B cell (primary cell): ENCODE data around the gene GID4. TPM values are rescaled to one million over a fixed set of nuclear protein-coding genes. Genes with fewer than 3 reads are reported as not detected.
A peak's percentile ranks its signal among the peaks of the same experiment; 100 is the strongest.

Experiments used
- ATAC-seq: fragments of 200-7000 bp; cut with Tn5 transposase; one replicate; pipeline ENCODE4 v1.10.0; 2021; ENCODE audit warnings: low read depth, mild to moderate bottlenecking, moderate number of reproducible peaks, moderate library complexity
- CTCF ChIA-PET: fragments of 350-600 bp; sonication (Branson Sonifier 250); formaldehyde crosslinking; loops from one replicate; lab custom pipeline; 2021; ENCODE audit warnings: antibody characterized with exemption, inconsistent platforms; lab: Charles Lee
- POLR2A ChIA-PET: fragments of 350-600 bp; sonication (Branson Sonifier 250); formaldehyde crosslinking; loops from one replicate; lab custom pipeline; 2021; ENCODE audit warnings: antibody characterized with exemption; lab: Charles Lee
- DNase-seq: peaks from one replicate; pipeline ENCODE4 v3.0.0; 2013
- H2AFZ ChIP-seq: 2 replicates; pipeline ENCODE4 v1.6.1; 2012; ENCODE audit warnings: mild to moderate bottlenecking, low read depth, low read length; ENCODE audit not compliant: insufficient read depth, poor library complexity, severe bottlenecking
- H3K27ac ChIP-seq, 2 donors: 1 replicate in 1 of 2; 2 replicates in 1 of 2; pipeline ENCODE4 v1.5.1; 2012 to 2013; ENCODE audit warnings: low read length in 2 of 2, mild to moderate bottlenecking in 2 of 2, moderate library complexity in 1 of 2
- H3K27me3 ChIP-seq, 4 experiments: fragments of 200-600 bp in 1 of 4; sonication (generic) in 1 of 4; replicated peaks in 1 of 4; 1 replicate in 2 of 4; 2 replicates in 2 of 4; pipeline versions ENCODE4 v1.6.1 to v1.7.0; 2013 to 2016; ENCODE audit warnings: low read length in 3 of 4, mild to moderate bottlenecking in 2 of 4, mixed read lengths in 1 of 4, moderate library complexity in 1 of 4; ENCODE audit not compliant: insufficient read depth in 4 of 4, control insufficient read depth in 3 of 4; ENCODE audit errors: control extremely low read depth in 1 of 4
- H3K36me3 ChIP-seq, 2 experiments: replicated peaks in 1 of 2; 1 replicate in 1 of 2; 2 replicates in 1 of 2; pipeline versions ENCODE4 v1.6.1 to v1.7.1; 2013; ENCODE audit warnings: low read length in 1 of 2; ENCODE audit not compliant: insufficient read depth in 2 of 2, control insufficient read depth in 1 of 2; ENCODE audit errors: control extremely low read depth in 1 of 2, extremely low read depth in 1 of 2
- H3K4me1 ChIP-seq, 2 donors: fragments of 200-600 bp in 1 of 2; sonication (generic) in 1 of 2; 1 replicate in 1 of 2; 2 replicates in 1 of 2; pipeline versions ENCODE4 v1.5.1 to v1.6.1; 2013 to 2017; ENCODE audit warnings: low read length in 2 of 2; ENCODE audit not compliant: control insufficient read depth in 2 of 2, insufficient read depth in 2 of 2
- H3K4me2 ChIP-seq: replicated peaks from 2 replicates; pipeline ENCODE3; 2012; ENCODE audit warnings: mild to moderate bottlenecking, low read depth, low read length; ENCODE audit not compliant: poor library complexity, severe bottlenecking
- H3K4me3 ChIP-seq, 5 experiments: fragments of 200-600 bp in 1 of 5; sonication (generic) in 1 of 5; 1 replicate in 3 of 5; 2 replicates in 2 of 5; pipeline versions ENCODE4 v1.5.1 to v1.7.0; 2011 to 2016; ENCODE audit warnings: low read length in 4 of 5, mild to moderate bottlenecking in 4 of 5, low read depth in 2 of 5, control low read depth in 1 of 5, moderate library complexity in 1 of 5; ENCODE audit not compliant: insufficient read depth in 1 of 5; ENCODE audit errors: control extremely low read depth in 1 of 5, extremely low read depth in 1 of 5
- H3K79me2 ChIP-seq: fragments of 200-600 bp; sonication (generic); one replicate; pipeline ENCODE4 v1.6.0; 2016; ENCODE audit warnings: low read length; ENCODE audit not compliant: control insufficient read depth, insufficient read depth
- H3K9ac ChIP-seq: fragments of 200-600 bp; sonication (generic); 2 replicates; pipeline ENCODE4 v1.6.1; 2017; ENCODE audit warnings: mild to moderate bottlenecking, low read length, moderate library complexity
- H3K9me3 ChIP-seq, 3 donors: one replicate each; pipeline versions ENCODE4 v1.6.1 to v1.7.1; 2013; ENCODE audit warnings: low read length in 2 of 3; ENCODE audit not compliant: control insufficient read depth in 2 of 3, insufficient read depth in 1 of 3; ENCODE audit errors: control extremely low read depth in 1 of 3
- H4K20me1 ChIP-seq: 2 replicates; pipeline ENCODE4 v1.6.0; 2012; ENCODE audit warnings: mild to moderate bottlenecking, low read length; ENCODE audit not compliant: insufficient read depth, control insufficient read depth, poor library complexity, severe bottlenecking
- H3K27ac Mint-ChIP-seq: one replicate; pipeline ENCODE4 v1.8.0; 2021; ENCODE audit warnings: mixed read lengths
- H3K27me3 Mint-ChIP-seq: one replicate; pipeline ENCODE4 v1.8.0; 2021; ENCODE audit warnings: mixed read lengths
- H3K4me1 Mint-ChIP-seq: one replicate; pipeline ENCODE4 v1.8.0; 2021; ENCODE audit warnings: mixed read lengths
- H3K4me3 Mint-ChIP-seq: one replicate; pipeline ENCODE4 v1.8.0; 2021; ENCODE audit warnings: mixed read lengths
- H3K9me3 Mint-ChIP-seq: one replicate; pipeline ENCODE4 v1.8.0; 2022; ENCODE audit warnings: mixed read lengths; ENCODE audit not compliant: insufficient read depth
- EZH2 ChIP-seq: IDR thresholded peaks from 2 replicates; pipeline ENCODE4 v1.6.1; 2012; ENCODE audit warnings: borderline replicate concordance, low read depth, mild to moderate bottlenecking, moderate library complexity, low read length; ENCODE audit not compliant: insufficient read depth, poor library complexity, severe bottlenecking
- WGBS: methylation state at CpG from one replicate; pipeline ENCODE4 v1.1.5; 2013; ENCODE audit warnings: missing lambda C conversion rate; ENCODE audit not compliant: insufficient coverage; 5-methylcytosine and 5-hydroxymethylcytosine counted together
- intact Hi-C: fragments of 100-400 bp; cut with micrococcal nuclease; formaldehyde crosslinking; loops from one replicate; pipeline ENCODE4 v1.10.0; 2022
- polyA plus RNA-seq: library from polyadenylated mRNA; depleted of rRNA; stranded (reverse); fragments of >200 nt; gene quantifications from 2 replicates; pipeline ENCODE4 v1.2.3, GENCODE V29; 2012
- total RNA-seq, 2 donors: library from RNA; stranded (reverse); fragments of 120-200 nt in 1 of 2; gene quantifications; 1 replicate in 1 of 2; 2 replicates in 1 of 2; pipeline versions ENCODE4 v1.2.3 to v1.2.4, GENCODE V29; 2013 to 2022
- TF ChIP-seq, protein P1 (sequence below): fragments of 200-600 bp; IDR thresholded peaks from one replicate; pipeline ENCODE4 v1.8.0; 2022; ENCODE audit warnings: antibody characterized with exemption, mild to moderate bottlenecking

The GID4 gene
- total and polyA plus RNA-seq, 2 donors (not counting 1 experiment from before 2014, with no cell fraction given), result 5.6 to 11.8 TPM

- Histone ChIP-seq H3K4me3 (peak overlapping the region in 4 of 5 experiments; percentile 89 to 100 (median 97)), H3K4me2 (peak overlapping the region; percentile 91), H3K4me1 (peaks cover 24 to 32% of the 10 kb centered on the region in 2 donors), H4K20me1 (peaks cover 34% of the 10 kb centered on the region), H3K79me2 (peaks cover 84% of the 10 kb centered on the region), H3K9ac (peak overlapping the region; percentile 91), H3K36me3 (no peaks in the 10 kb centered on the region), H3K27ac (peak overlapping the region; percentile 35 to 90), H2AFZ (peak overlapping the region; percentile 83), H3K27me3 (no peaks in the 10 kb centered on the region), H3K9me3 (no peaks in the 10 kb centered on the region)
- H3K27ac Mint-ChIP-seq, result peak overlapping the region; percentile 92
- WGBS, result under 1% methylated on average over 67 of the region's 81 CpGs
- CTCF ChIA-PET, result no interaction called here
- intact Hi-C loops, result loop anchor here (1.0 to 10.0 kb wide), 10 partner anchors 48 to 1935 kb away; partner anchors contain the start of genes AKAP10, COPS3, DRC3 and DRG2
- peaks cover 57% of the 10 kb centered on the region for H3K4me1 Mint-ChIP-seq
- no peaks in the 10 kb centered on the region for H3K27me3 Mint-ChIP-seq
- H3K4me3 Mint-ChIP-seq, result peak overlapping the region; percentile 93
- ATAC-seq (peak; percentile 51), DNase-seq (no peak)
- POLR2A ChIA-PET, result interaction anchor here (0.9 kb wide), 1 partner anchor 289 kb away, joined by 3 read pairs; no protein-coding TSS in a partner anchor
- TF ChIP-seq EZH2, result no peak
- TF ChIP-seq, protein P1, sequence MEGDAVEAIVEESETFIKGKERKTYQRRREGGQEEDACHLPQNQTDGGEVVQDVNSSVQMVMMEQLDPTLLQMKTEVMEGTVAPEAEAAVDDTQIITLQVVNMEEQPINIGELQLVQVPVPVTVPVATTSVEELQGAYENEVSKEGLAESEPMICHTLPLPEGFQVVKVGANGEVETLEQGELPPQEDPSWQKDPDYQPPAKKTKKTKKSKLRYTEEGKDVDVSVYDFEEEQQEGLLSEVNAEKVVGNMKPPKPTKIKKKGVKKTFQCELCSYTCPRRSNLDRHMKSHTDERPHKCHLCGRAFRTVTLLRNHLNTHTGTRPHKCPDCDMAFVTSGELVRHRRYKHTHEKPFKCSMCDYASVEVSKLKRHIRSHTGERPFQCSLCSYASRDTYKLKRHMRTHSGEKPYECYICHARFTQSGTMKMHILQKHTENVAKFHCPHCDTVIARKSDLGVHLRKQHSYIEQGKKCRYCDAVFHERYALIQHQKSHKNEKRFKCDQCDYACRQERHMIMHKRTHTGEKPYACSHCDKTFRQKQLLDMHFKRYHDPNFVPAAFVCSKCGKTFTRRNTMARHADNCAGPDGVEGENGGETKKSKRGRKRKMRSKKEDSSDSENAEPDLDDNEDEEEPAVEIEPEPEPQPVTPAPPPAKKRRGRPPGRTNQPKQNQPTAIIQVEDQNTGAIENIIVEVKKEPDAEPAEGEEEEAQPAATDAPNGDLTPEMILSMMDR, result no peak
- H3K9me3 Mint-ChIP-seq, result no peaks in the 10 kb centered on the region
Observed at GRCh38 chr17:18039535-18040260, 490 bp downstream of the GID4 start.

GRCh38 chr17:18040261-18040858 lies 1.2 kb downstream of the GID4 start:
- H2AFZ ChIP-seq, result peak overlapping the region; percentile 83
- ATAC-seq, result no peak
- DNase-seq, result no peak
- H3K4me2 ChIP-seq, result peak overlapping the region; percentile 91
- intact Hi-C loops, result no loop called here
- H3K4me1 ChIP-seq, result peaks cover 24 to 32% of the 10 kb centered on the region in 2 donors
- peak overlapping the region in 4 of 5 experiments; percentile 89 to 100 (median 97) for H3K4me3 ChIP-seq
- Mint-ChIP-seq H3K9me3 (no peaks in the 10 kb centered on the region), H3K4me1 (peaks cover 55% of the 10 kb centered on the region), H3K27ac (peak overlapping the region; percentile 88), H3K27me3 (no peaks in the 10 kb centered on the region), H3K4me3 (peak overlapping the region; percentile 89)
- POLR2A ChIA-PET, result no interaction called here
- CTCF ChIA-PET, result no interaction called here
- H3K9me3 ChIP-seq, result no peaks in the 10 kb centered on the region
- 50% methylated on average over 6 of the region's 6 CpGs for WGBS
- TF ChIP-seq, protein P1, result no peak
- TF ChIP-seq EZH2, result no peak
- peak overlapping the region in 1 of 2 donors; percentile 90 for H3K27ac ChIP-seq
- H4K20me1 ChIP-seq, result peaks cover 36% of the 10 kb centered on the region
- H3K79me2 ChIP-seq, result peaks cover 78% of the 10 kb centered on the region
- no peaks in the 10 kb centered on the region for H3K36me3 ChIP-seq
- H3K9ac ChIP-seq, result peak overlapping the region; percentile 91
- H3K27me3 ChIP-seq, result no peaks in the 10 kb centered on the region
